Loucy (cell line): ENCODE measurements around the gene LACTB.

Experiments
- H2AFZ ChIP-seq: fragments of 200-600 bp; sonication (generic); 2 replicates; pipeline ENCODE4 v1.6.0; 2016; ENCODE audit warnings: antibody characterized with exemption, mild to moderate bottlenecking, low read length, moderate library complexity
- H3F3A ChIP-seq: fragments of 200-600 bp; 2 replicates; pipeline ENCODE4 v1.6.0; 2016; ENCODE audit warnings: antibody characterized with exemption, low read depth, mild to moderate bottlenecking
- H3K27me3 ChIP-seq: fragments of 200-600 bp; sonication (generic); 2 replicates; pipeline ENCODE4 v1.6.1; 2014; ENCODE audit warnings: low read length, mild to moderate bottlenecking; ENCODE audit not compliant: insufficient read depth, poor library complexity, severe bottlenecking
- H3K36me3 ChIP-seq: fragments of 200-600 bp; sonication (generic); 2 replicates; pipeline ENCODE4 v1.6.1; 2016; ENCODE audit warnings: low read length; ENCODE audit not compliant: insufficient read depth
- H3K4me1 ChIP-seq: fragments of 200-600 bp; sonication (generic); 2 replicates; pipeline ENCODE4 v1.5.1; 2014; ENCODE audit warnings: low read length, mild to moderate bottlenecking; ENCODE audit not compliant: insufficient read depth, poor library complexity, severe bottlenecking
- H3K4me2 ChIP-seq: fragments of 200-600 bp; sonication (generic); 2 replicates; pipeline ENCODE4 v1.6.0; 2014; ENCODE audit warnings: antibody characterized with exemption, low read length, low read depth, mild to moderate bottlenecking; ENCODE audit not compliant: poor library complexity, severe bottlenecking
- H3K4me3 ChIP-seq: fragments of 200-600 bp; sonication (generic); 2 replicates; pipeline ENCODE4 v1.5.1; 2014; ENCODE audit warnings: low read length, mild to moderate bottlenecking, mixed read lengths; ENCODE audit not compliant: poor library complexity, severe bottlenecking
- H3K79me2 ChIP-seq: fragments of 200-600 bp; sonication (generic); 2 replicates; pipeline ENCODE4 v1.6.1; 2014; ENCODE audit warnings: low read length; ENCODE audit not compliant: insufficient read depth
- H3K9ac ChIP-seq: fragments of 200-600 bp; sonication (generic); 2 replicates; pipeline ENCODE4 v1.6.0; 2014; ENCODE audit warnings: mild to moderate bottlenecking, low read depth, low read length, moderate library complexity; ENCODE audit not compliant: poor library complexity, severe bottlenecking
- H3K9me2 ChIP-seq: fragments of 200-600 bp; sonication (generic); replicated peaks from 2 replicates; pipeline ENCODE4 v1.6.1; 2016; ENCODE audit warnings: low read depth, low read length, mixed read lengths
- H3K9me3 ChIP-seq: fragments of 200-600 bp; sonication (generic); 2 replicates; pipeline ENCODE4 v1.6.1; 2014; ENCODE audit warnings: mild to moderate bottlenecking, antibody characterized with exemption, low read length, low read depth; ENCODE audit not compliant: insufficient read depth
- H4K20me1 ChIP-seq: fragments of 200-600 bp; sonication (generic); 2 replicates; pipeline ENCODE4 v1.6.0; 2014; ENCODE audit warnings: antibody characterized with exemption, low read length, mild to moderate bottlenecking; ENCODE audit not compliant: insufficient read depth, poor library complexity, severe bottlenecking
- EZH2phosphoT487 ChIP-seq: fragments of 200-600 bp; IDR thresholded peaks from 2 replicates; pipeline ENCODE4 v1.6.1; 2018; ENCODE audit warnings: antibody characterized with exemption, mild to moderate bottlenecking, moderate library complexity, borderline replicate concordance
- TF ChIP-seq, protein P1 (sequence below): fragments of 200-600 bp; sonication (generic); conservative IDR thresholded peaks from 2 replicates; pipeline ENCODE4 v1.5.1; 2014; ENCODE audit warnings: mild to moderate bottlenecking, antibody characterized with exemption, low read length

Gene LACTB

DNA sequence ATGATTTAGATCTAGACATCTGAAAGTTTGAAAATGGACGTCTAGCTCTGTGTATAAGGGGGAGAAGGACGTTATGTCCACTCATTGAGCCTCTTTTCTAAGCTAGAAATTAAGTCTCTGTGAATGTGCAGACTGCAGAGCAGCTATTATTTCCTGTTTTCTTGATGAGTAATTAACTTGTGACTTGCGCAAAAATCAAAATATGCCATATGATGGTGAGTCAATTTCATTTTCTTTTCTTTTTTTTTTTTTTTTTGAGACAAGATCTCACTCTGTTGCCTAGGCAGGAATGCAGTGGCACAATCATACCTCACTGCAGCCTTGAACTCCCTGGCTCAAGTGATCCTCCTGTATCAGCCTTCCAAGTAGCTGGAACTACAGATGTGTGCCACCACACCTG lies 14.1 kb downstream of the LACTB start:
- no peak overlapping the region for H3K9ac ChIP-seq

DNA sequence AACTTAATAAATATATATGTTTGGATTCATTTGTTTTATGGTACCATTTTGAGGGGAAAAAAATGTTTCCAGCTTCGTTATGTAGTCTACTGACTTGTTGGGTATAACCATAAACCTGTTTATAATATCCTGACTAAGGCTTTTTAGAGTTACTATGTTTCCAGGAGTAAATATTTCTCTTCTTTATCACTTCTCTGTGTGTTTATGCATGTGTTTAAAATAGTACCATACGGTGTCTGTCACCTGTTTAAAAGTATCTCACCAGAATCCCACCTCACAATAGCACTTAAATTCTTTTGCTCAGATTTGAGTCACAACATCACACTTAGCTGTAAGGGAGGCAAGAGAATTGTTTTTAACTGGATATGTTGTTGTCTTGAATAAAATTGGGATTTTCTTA lies 15.1 kb downstream of the LACTB start:
- no peaks in the 10 kb centered on the region for H3K9me3 ChIP-seq
- no peak overlapping the region for H2AFZ ChIP-seq
- no peaks in the 10 kb centered on the region for H3K36me3 ChIP-seq
- no peaks in the 10 kb centered on the region for H3K4me1 ChIP-seq
- H3K79me2 ChIP-seq = no peaks in the 10 kb centered on the region
- no peaks in the 10 kb centered on the region for H4K20me1 ChIP-seq
- no peaks in the 10 kb centered on the region for H3K27me3 ChIP-seq
- no peak overlapping the region for H3K9ac ChIP-seq
- no peak overlapping the region for H3K4me2 ChIP-seq
- H3F3A ChIP-seq = no peaks in the 10 kb centered on the region
- H3K4me3 ChIP-seq = no peak overlapping the region
- TF ChIP-seq, protein P1, sequence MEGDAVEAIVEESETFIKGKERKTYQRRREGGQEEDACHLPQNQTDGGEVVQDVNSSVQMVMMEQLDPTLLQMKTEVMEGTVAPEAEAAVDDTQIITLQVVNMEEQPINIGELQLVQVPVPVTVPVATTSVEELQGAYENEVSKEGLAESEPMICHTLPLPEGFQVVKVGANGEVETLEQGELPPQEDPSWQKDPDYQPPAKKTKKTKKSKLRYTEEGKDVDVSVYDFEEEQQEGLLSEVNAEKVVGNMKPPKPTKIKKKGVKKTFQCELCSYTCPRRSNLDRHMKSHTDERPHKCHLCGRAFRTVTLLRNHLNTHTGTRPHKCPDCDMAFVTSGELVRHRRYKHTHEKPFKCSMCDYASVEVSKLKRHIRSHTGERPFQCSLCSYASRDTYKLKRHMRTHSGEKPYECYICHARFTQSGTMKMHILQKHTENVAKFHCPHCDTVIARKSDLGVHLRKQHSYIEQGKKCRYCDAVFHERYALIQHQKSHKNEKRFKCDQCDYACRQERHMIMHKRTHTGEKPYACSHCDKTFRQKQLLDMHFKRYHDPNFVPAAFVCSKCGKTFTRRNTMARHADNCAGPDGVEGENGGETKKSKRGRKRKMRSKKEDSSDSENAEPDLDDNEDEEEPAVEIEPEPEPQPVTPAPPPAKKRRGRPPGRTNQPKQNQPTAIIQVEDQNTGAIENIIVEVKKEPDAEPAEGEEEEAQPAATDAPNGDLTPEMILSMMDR = no peak
- no peak for TF ChIP-seq EZH2phosphoT487
- no peaks in the 10 kb centered on the region for H3K9me2 ChIP-seq

More for the DNA sequence above, 14.1 kb downstream of the LACTB start:
- Histone ChIP-seq H3K27me3 (no peaks in the 10 kb centered on the region), H3K36me3 (peaks cover 5% of the 10 kb centered on the region; the same call in 1 of the 2 replicates), H3K4me2 (no peak overlapping the region), H3K4me3 (no peak overlapping the region), H4K20me1 (no peaks in the 10 kb centered on the region), H3F3A (no peaks in the 10 kb centered on the region), H3K4me1 (no peaks in the 10 kb centered on the region), H3K9me3 (no peaks in the 10 kb centered on the region), H2AFZ (no peak overlapping the region), H3K9me2 (no peaks in the 10 kb centered on the region), H3K79me2 (no peaks in the 10 kb centered on the region)
- TF ChIP-seq, protein P1 = no peak
- TF ChIP-seq EZH2phosphoT487 = no peak

DNA sequence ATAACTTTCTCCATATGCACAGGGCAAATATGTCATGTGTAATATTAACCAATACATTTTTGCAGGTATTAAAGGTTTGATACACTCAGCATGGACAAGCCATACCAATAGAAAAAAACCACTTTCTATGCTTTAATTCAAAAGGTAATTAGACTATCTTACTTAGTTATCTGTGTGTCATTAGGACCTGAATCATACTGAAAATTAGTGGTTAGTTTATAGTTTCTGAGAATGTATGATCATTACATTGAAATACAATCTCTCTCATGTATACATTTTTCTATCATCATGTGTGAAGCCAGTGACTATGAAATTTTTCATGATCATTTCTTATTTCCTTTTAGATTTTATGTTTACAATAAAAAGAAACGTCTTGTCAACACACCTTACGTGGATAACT lies 19.3 kb downstream of the LACTB start:
- no peaks in the 10 kb centered on the region for H3K36me3 ChIP-seq
- no peaks in the 10 kb centered on the region for H3K4me1 ChIP-seq
- no peak overlapping the region for H3K4me3 ChIP-seq
- no peaks in the 10 kb centered on the region for H4K20me1 ChIP-seq
- H3K9me3 ChIP-seq = no peaks in the 10 kb centered on the region
- no peaks in the 10 kb centered on the region for H3K79me2 ChIP-seq
- no peaks in the 10 kb centered on the region for H3K27me3 ChIP-seq
- no peaks in the 10 kb centered on the region for H3F3A ChIP-seq
- H3K9me2 ChIP-seq = no peaks in the 10 kb centered on the region
- no peak overlapping the region for H2AFZ ChIP-seq
- TF ChIP-seq, protein P1 = no peak
- no peak for TF ChIP-seq EZH2phosphoT487
- no peak overlapping the region for H3K9ac ChIP-seq
- H3K4me2 ChIP-seq = no peak overlapping the region
